ENCODE data around the gene EEF1AKMT1. TPM values are rescaled to one million over a fixed set of nuclear protein-coding genes. Genes with fewer than 3 reads are reported as not detected.

Gene EEF1AKMT1
- total and polyA plus RNA-seq, 2 experiments from 2014 or later: 3.2 to 7.6 TPM

GRCh38 chr13:20814224-20814910 lies 40.6 kb upstream of the EEF1AKMT1 start:
- ATAC-seq: no peak
- TF ChIP-seq NANOG (IDR thresholded peaks at IDR 0.05; ENCODE audit: borderline replicate concordance): no peak
- TF ChIP-seq POLR2AphosphoS5 (IDR thresholded peaks at IDR 0.05; ENCODE audit: low read depth): no peak
- no peak for TF ChIP-seq STAT1 (IDR thresholded peaks at IDR 0.05; ENCODE audit: unreplicated experiment)
- TF ChIP-seq, protein P1, sequence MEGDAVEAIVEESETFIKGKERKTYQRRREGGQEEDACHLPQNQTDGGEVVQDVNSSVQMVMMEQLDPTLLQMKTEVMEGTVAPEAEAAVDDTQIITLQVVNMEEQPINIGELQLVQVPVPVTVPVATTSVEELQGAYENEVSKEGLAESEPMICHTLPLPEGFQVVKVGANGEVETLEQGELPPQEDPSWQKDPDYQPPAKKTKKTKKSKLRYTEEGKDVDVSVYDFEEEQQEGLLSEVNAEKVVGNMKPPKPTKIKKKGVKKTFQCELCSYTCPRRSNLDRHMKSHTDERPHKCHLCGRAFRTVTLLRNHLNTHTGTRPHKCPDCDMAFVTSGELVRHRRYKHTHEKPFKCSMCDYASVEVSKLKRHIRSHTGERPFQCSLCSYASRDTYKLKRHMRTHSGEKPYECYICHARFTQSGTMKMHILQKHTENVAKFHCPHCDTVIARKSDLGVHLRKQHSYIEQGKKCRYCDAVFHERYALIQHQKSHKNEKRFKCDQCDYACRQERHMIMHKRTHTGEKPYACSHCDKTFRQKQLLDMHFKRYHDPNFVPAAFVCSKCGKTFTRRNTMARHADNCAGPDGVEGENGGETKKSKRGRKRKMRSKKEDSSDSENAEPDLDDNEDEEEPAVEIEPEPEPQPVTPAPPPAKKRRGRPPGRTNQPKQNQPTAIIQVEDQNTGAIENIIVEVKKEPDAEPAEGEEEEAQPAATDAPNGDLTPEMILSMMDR (conservative IDR thresholded peaks at IDR 0.05; ENCODE audit: low read depth in 2 of 2): no peak
- TF ChIP-seq, protein P2, sequence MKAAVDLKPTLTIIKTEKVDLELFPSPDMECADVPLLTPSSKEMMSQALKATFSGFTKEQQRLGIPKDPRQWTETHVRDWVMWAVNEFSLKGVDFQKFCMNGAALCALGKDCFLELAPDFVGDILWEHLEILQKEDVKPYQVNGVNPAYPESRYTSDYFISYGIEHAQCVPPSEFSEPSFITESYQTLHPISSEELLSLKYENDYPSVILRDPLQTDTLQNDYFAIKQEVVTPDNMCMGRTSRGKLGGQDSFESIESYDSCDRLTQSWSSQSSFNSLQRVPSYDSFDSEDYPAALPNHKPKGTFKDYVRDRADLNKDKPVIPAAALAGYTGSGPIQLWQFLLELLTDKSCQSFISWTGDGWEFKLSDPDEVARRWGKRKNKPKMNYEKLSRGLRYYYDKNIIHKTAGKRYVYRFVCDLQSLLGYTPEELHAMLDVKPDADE (IDR thresholded peaks at IDR 0.05): no peak
- TF ChIP-seq JUNB (IDR thresholded peaks at IDR 0.05; ENCODE audit: unreplicated experiment): no peak
- TF ChIP-seq REST (IDR thresholded peaks at IDR 0.05; ENCODE audit: unreplicated experiment): no peak
- no peak for TF ChIP-seq CREB1 (CRISPR knock-in tag; IDR thresholded peaks at IDR 0.05; ENCODE audit: low read depth)
- no peak for TF ChIP-seq EZH2 (IDR thresholded peaks at IDR 0.05; ENCODE audit: low read depth, unreplicated experiment)
- TF ChIP-seq EZH2phosphoT487 (IDR thresholded peaks at IDR 0.05; ENCODE audit: unreplicated experiment): no peak
- TF ChIP-seq, protein P3, sequence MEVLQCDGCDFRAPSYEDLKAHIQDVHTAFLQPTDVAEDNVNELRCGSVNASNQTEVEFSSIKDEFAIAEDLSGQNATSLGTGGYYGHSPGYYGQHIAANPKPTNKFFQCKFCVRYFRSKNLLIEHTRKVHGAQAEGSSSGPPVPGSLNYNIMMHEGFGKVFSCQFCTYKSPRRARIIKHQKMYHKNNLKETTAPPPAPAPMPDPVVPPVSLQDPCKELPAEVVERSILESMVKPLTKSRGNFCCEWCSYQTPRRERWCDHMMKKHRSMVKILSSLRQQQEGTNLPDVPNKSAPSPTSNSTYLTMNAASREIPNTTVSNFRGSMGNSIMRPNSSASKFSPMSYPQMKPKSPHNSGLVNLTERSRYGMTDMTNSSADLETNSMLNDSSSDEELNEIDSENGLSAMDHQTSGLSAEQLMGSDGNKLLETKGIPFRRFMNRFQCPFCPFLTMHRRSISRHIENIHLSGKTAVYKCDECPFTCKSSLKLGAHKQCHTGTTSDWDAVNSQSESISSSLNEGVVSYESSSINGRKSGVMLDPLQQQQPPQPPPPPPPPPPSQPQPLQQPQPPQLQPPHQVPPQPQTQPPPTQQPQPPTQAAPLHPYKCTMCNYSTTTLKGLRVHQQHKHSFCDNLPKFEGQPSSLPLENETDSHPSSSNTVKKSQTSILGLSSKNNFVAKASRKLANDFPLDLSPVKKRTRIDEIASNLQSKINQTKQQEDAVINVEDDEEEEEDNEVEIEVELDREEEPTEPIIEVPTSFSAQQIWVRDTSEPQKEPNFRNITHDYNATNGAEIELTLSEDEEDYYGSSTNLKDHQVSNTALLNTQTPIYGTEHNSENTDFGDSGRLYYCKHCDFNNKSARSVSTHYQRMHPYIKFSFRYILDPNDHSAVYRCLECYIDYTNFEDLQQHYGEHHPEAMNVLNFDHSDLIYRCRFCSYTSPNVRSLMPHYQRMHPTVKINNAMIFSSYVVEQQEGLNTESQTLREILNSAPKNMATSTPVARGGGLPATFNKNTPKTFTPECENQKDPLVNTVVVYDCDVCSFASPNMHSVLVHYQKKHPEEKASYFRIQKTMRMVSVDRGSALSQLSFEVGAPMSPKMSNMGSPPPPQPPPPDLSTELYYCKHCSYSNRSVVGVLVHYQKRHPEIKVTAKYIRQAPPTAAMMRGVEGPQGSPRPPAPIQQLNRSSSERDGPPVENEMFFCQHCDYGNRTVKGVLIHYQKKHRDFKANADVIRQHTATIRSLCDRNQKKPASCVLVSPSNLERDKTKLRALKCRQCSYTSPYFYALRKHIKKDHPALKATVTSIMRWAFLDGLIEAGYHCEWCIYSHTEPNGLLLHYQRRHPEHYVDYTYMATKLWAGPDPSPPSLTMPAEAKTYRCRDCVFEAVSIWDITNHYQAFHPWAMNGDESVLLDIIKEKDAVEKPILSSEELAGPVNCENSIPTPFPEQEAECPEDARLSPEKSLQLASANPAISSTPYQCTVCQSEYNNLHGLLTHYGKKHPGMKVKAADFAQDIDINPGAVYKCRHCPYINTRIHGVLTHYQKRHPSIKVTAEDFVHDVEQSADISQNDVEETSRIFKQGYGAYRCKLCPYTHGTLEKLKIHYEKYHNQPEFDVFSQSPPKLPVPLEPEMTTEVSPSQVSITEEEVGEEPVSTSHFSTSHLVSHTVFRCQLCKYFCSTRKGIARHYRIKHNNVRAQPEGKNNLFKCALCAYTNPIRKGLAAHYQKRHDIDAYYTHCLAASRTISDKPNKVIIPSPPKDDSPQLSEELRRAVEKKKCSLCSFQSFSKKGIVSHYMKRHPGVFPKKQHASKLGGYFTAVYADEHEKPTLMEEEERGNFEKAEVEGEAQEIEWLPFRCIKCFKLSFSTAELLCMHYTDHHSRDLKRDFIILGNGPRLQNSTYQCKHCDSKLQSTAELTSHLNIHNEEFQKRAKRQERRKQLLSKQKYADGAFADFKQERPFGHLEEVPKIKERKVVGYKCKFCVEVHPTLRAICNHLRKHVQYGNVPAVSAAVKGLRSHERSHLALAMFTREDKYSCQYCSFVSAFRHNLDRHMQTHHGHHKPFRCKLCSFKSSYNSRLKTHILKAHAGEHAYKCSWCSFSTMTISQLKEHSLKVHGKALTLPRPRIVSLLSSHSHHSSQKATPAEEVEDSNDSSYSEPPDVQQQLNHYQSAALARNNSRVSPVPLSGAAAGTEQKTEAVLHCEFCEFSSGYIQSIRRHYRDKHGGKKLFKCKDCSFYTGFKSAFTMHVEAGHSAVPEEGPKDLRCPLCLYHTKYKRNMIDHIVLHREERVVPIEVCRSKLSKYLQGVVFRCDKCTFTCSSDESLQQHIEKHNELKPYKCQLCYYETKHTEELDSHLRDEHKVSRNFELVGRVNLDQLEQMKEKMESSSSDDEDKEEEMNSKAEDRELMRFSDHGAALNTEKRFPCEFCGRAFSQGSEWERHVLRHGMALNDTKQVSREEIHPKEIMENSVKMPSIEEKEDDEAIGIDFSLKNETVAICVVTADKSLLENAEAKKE (CRISPR knock-in tag; IDR thresholded peaks at IDR 0.05): no peak
- no peak for TF ChIP-seq ZNF114 (CRISPR knock-in tag; IDR thresholded peaks at IDR 0.05)
- no peak for TF ChIP-seq ZNF331 (CRISPR knock-in tag; IDR thresholded peaks at IDR 0.05; ENCODE audit: low read depth)
- no peaks in the 10 kb centered on the region for H3K9me2 ChIP-seq (ENCODE audit: insufficient read depth)
- peaks cover 9% of the 10 kb centered on the region; the same call in 1 of the 2 replicates for H4K20me1 ChIP-seq (replicated peaks; ENCODE audit: insufficient read depth)
- H3K79me2 ChIP-seq (replicated peaks; ENCODE audit: insufficient read depth): peaks cover 30% of the 10 kb centered on the region
- H3K4me3 ChIP-seq: no peak overlapping the region
- no peaks in the 10 kb centered on the region for H3K9me3 Mint-ChIP-seq
- H3K36me3 Mint-ChIP-seq (ENCODE audit: low read depth): peaks cover 4% of the 10 kb centered on the region; the same call in 2 of the 3 replicates
- H3K27me3 Mint-ChIP-seq (ENCODE audit: insufficient read depth, low read depth, poor library complexity): peaks cover 3% of the 10 kb centered on the region
- DNase-seq (ENCODE audit: low spot score): no peak
- H3K27ac ChIP-seq (ENCODE audit: low read depth): 0 out of 2 replicates have a peak overlapping the region, but pooled peaks have one; percentile 16
- H3K4me3 Mint-ChIP-seq: no peak overlapping the region
- H3K4me2 ChIP-seq: no peak overlapping the region
- H3K4me1 ChIP-seq (ENCODE audit: insufficient read depth): no peaks in the 10 kb centered on the region
- H3F3A ChIP-seq (replicated peaks; ENCODE audit: low read depth): no peaks in the 10 kb centered on the region
- no peak overlapping the region for H3K27ac Mint-ChIP-seq
- no peaks in the 10 kb centered on the region for H3K4me1 Mint-ChIP-seq
- H2AFZ ChIP-seq: no peak overlapping the region
- H3K36me3 ChIP-seq (ENCODE audit: insufficient read depth): peaks cover 4% of the 10 kb centered on the region; the same call in 1 of the 2 replicates
- no peaks in the 10 kb centered on the region for H3K27me3 ChIP-seq (ENCODE audit: insufficient read depth)

Measured in GM23338 (cell line).